ENCODE data around the gene CNP.

CNP gene

DNA sequence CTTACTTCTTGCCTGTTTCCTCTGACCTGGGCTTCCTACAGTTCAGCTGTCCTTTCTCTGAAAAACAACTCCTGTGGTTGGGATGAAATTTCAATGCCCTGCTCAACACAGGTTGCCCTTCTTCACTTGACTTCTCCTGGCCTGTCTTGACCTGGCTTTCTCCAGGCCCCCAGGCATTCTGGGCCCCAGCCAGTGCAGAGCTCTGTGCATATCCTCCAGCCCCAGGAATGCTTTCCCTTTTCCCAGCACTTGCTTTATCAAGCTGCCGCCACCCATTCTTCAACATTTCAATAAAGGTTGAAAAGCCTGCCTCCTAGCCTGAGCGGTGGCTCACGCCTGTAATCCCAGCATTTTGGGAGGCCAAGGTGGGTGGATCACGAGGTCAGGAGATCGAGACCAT is 25.4 kb upstream of the CNP start:
- no peak for DNase-seq (ENCODE audit: low read depth in 3 of 3)

- no peak for DNase-seq (ENCODE audit: low read depth in 3 of 3)
Measured at GRCh38 chr17:41942626-41943373, 23.8 kb upstream of the CNP start.

DNA sequence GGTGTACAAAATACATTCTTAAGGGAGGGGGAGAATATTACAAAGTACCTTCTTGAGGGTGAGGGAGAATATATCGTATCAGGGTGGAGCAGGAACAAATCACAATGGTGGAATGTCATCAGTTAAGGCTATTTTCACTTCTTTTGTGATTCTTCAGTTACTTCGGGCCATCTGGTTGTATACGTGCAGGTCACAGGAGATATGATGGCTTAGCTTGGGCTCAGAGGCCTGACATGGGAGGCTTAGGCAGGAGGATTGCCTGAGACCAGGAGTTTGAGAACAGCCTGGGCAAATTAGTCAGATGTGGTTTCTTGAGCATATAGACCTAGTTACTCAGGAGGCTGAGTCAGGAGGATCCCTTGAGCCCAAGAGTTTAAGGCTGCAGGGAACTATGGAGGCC is 23.1 kb upstream of the CNP start:
- no peak for DNase-seq (ENCODE audit: low read depth in 3 of 3)

- DNase-seq (ENCODE audit: low read depth in 3 of 3) = no peak
Measured at GRCh38 chr17:41944943-41945342, 21.7 kb upstream of the CNP start.

DNA sequence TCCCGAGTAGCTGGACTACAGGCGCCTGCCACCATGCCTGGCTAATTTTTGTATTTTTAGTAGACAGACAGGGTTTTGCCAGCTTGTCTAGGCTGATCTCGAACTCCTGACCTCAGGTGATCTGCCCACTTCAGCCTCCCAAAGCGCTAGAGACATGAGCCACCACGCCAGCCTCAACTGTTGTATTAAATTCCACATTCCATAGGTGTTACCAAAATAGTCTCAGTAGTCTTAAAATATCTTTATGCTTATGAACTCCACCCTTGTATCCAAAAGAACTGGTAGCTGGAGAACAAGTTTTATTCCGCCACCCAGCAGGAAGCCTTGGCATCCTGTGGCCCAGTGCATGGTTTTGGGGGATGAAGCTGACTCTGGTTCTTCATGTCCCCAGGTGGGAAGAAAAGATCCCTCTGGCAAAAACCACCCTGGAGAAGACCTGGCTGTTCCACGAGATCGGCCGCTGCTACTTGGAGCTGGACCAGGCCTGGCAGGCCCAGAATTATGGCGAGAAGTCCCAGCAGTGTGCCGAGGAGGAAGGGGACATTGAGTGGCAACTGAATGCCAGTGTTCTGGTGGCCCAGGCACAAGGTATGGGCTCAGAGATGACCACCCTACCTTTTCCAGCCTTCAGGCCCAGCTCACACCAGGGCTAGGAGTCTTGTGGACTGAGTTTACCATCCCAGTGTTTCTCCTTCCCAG is 17.7 kb upstream of the CNP start:
- no peak for DNase-seq (ENCODE audit: low read depth in 3 of 3)

- no peak for DNase-seq (ENCODE audit: low read depth in 3 of 3)
Measured at GRCh38 chr17:41956522-41956921, 10.1 kb upstream of the CNP start.

DNA sequence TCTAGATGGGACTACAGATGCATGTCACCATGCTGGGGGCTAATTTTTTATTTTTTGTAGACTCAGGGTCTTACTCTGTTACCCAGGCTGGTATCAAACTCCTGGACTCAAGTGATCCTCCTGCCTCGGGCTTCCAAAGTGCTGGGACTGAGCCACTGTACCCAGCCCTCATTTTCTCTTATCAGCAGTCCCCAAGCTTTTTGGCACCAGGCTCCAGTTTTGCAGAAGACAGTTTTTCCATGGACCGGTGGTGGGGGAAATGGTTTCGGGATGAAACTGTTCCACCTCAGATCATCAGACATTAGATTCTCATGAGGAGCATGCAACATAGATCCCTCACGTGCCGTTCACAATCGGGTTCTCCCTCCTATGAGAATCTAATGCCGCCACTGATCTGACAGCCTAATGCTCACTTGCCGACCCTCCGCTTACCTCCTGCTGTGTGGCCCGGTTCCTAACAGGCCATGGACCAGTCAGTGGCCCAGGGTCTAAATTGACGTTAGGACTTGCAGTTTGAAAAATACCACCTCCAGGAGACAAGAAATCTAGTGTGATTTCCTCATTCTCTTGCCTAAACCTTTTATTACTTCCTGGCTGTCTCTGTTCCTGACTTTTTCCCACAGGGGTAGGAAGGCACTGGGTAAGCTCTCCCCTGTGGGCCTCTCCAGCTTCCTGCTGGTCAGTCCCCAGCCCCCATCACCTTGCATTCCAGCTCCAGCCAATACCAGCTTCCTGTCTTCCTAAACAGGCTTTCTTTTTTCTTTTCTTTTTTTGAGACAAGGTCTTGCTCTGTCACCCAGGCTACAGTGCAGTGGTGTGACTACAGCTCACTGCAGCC is 9.3 kb upstream of the CNP start:
- no peak for DNase-seq (ENCODE audit: low read depth in 3 of 3)

GRCh38 chr17:41957869-41958439 is 8.6 kb upstream of the CNP start:
- DNase-seq (ENCODE audit: low read depth in 3 of 3) = no peak

DNA sequence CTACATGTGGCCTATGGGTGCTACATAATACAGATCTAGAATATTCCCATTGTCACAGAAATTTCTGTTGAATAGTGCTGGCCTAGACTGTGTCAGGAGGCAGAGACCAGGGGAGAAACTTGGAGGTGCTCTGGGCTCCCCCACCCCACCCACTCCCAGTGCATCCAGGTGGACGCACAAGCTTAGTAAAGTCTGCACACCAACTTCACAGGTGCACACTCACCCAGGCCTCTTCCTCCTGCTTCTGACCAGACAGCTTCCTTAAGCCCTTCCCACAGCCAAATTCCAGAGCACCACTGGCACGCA is 7.6 kb upstream of the CNP start:
- no peak for DNase-seq (ENCODE audit: low read depth in 3 of 3)

DNA sequence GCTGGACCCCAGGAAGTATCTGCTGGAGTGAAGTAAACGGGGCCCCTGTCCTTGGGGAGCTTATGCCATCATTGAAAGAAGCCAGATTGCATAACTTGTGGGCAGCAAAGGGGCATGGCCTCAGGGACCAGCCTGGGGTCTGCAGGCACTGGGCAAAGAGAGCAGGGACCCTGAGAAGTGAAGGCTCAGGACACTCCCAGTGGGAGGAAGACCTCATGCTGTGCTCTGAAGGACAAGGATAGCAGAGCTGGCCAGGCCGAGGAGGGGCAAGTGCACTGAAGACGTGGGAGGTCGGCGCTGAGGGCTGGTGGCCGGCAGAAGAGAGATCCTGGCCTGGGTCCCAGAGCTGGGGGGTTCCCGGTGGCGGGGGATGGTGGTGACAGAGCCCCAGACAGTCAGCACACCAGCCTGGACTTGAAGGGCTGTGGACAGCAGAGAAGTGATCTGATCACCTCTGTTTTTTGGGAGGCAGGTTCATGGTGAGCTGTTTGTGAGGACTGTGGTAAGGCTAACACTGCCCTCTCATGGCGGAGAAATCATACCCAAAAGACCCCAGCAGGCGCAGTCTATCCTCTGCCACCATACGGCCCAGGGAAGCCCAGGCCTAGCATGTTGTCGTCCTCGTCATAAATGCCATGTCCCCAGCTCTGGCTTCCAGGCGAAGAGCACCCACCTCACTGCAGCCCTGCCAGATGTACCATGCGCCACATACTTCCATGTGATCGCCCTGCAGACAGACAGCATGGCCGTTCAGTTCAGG is 7.1 kb upstream of the CNP start:
- DNase-seq (ENCODE audit: low read depth in 3 of 3) = no peak

DNA sequence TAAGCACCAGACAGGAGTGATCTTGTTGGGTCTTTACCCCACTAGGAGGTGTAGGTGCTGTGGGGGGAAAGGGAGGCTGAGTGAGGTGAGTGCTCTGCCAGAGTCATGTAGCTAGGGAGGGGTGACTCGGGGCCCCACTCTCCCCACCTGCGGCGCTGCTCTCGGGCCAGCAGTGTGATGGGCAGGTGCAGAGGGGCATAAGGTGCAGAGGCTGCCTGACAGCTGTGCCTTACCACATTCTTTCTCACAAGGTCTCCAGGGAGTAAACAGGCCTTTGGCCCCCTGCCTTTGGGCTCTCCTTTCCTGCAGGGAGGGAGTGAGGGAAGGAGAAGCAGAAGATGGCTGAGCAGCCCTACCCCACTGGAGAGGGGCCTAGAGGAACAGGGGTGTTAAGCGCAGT is 4.5 kb upstream of the CNP start:
- DNase-seq (ENCODE audit: low read depth in 3 of 3) = no peak

DNA sequence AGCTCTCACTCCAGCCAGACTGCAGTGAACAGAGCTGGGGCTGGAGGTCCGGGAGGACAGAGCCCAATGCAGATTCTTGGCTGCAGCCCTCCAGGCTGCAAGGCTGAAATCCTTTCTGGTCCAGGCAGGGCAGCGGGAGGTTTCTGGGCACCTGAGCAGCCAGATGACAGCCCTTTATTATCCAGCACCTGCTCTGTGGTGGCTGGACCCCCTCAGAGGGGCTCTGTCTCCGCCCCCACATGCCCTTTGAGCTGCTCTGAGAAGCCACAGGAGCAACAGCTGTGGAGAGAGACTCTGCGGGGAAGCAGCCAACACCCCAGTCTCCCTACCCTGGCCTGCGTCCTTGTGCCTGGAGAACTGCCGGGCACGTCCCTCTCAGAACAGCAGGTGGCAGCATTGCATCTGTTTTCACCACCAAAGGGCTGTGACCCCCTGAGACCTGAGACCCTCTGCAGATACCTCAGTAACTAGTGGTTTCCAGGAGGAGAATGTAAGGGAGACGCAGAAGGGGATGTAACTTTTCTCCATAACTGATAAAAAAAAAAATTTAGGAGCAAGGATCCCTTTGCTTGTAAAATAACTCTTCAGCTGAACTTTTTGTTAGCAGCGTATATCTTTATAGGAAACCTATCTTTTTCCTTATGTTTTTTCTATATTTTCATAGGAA is 3.7 kb upstream of the CNP start:
- DNase-seq (ENCODE audit: low read depth in 3 of 3) = peak; percentile 45 to 53 (median 49)

DNA sequence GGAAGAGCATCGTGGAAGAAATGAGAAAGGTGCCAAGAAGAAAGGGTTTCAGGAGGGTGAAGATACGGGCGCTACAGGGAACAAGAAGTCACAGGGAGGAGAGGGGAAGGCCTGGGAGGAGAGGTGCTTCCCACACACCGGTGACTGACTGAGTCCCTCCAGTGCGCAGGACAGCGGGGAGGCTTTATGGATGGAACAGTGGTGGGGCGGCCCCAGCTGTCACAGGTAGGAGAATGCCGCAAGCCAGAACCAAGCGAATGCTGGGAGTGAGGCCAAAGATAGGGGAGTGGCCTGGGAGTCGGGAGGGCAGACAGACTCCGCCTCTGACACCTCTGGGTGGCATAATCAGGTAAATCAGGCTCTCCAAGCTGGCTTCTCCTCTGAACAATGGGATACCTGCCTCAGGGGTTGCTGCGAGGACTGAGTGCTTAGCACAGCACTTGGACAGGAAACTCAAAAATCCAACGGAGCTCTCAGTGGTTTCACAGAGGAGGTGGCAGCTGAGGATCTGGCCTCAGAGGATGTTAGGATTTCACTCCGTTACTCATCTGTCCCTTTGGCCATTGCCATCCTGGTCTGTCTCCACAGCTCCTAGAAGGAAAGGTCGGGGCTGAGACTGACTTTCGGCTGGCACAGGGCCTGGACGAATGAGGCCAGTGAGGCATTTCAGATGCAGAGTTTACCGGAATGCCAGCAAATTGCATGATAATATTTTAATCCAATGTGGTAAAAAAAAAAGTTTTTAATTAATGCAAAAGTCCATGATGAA is 717 bp upstream of the CNP start:
- DNase-seq (ENCODE audit: low read depth in 3 of 3) = peak; percentile 33 to 47 (median 44)

DNA sequence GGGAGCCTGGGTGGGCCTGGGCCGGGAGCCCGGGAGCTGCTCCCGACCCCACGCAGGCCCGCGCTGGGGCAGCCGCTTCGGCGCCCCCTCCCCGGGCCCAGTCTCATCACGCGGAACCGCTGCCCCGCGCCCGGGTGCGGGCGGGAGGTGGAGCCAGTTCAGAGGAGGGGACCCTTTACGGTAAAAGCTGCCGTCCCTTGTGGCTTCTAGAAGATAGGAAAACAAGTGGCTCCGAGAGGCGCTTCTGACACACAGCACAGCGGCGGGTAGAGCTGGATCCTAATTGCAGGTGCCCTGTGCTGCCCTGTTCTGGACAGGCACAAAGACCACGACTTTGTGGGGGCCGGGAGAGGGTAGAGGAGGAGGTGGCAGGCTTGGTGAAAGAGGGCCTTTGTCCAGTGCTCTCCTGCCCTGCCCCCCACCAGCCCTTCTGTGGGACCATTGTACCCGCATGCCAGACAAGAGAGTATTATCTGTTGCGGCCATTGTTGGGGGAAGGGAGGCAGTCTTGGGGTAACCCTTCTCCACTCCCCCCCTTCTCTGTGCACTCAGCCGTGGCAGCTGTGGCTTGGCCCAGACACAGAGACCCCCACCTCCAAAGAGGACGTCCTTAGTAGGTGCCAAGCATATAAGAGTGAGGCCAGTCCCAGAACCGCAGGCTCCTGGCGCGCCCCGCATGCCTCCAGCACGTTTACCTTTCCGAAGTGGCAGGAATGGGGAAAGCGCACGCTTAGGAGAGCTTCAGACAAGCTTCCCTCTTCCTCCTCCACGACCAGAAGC is 736 bp downstream of the CNP start:
- DNase-seq (ENCODE audit: low read depth in 3 of 3) = peak in 1 of 3 experiments; percentile 15

- no peak for DNase-seq (ENCODE audit: low read depth in 3 of 3)
Measured at GRCh38 chr17:41967921-41968578, 1.5 kb downstream of the CNP start.

DNA sequence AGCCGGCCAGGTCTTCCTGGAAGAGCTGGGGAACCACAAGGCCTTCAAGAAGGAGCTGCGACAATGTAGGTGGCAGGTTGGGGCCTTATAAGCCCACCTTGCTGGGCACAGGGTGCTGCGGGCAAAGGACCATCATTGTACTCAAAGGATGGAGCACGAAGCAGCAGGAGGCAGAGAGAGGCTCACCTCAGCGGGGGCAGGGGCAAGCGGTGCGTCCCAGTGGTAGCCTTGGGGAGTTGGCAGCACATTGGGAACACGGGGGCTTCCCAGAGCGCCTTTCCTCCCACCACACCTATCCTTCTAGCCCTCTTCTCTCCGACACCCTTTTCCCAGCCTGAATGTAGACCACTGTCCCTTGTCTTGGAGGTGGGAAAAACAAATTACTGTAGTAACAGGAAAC is 2.1 kb downstream of the CNP start:
- DNase-seq (ENCODE audit: low read depth in 3 of 3) = no peak

GRCh38 chr17:41970901-41971331 is 4.3 kb downstream of the CNP start:
- DNase-seq (ENCODE audit: low read depth in 3 of 3) = no peak

DNA sequence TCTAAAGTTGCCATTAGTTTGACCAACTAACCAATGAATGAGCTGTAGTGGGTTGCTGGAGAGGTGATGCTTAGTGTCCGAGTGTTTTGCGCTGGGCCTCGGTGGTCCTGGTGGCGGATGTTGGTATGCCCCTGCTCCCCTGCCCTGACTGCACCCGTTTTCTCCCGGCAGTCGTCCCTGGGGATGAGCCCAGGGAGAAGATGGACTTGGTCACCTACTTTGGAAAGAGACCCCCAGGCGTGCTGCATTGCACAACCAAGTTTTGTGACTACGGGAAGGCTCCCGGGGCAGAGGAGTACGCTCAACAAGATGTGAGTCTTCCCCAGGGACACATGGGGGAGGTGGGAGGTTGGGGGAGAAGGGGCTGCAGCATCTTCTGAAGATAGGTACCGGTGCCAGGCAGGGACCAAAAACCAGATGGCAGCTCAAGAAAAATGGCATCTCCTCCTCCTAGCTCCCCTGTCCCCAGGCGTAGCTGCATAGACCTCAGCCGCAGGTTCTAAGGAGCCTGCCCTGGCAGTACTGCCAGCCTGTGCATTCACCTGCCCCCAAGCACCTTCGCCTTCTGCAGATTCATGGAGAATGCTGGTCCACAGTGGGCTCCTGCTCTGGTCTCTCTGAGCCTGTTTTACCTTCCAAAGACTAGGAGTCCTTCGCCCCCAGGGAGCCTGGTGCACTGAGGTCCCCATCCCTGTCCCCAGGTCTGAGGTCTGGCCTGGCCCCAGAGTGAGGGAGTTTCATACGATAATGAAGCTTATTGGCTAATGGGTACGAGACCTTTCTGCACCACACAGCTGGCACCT is 5.3 kb downstream of the CNP start:
- no peak for DNase-seq (ENCODE audit: low read depth in 3 of 3)

All from stimulated activated CD4-positive, alpha-beta T cell treated with anti-CD3 and anti-CD28 coated beads, TNF-alpha, amount 100 ng/mL, for 4 hours (primary cell).